A549 (cell line): ENCODE data around the gene TEX53. TPM values are rescaled to one million over a fixed set of nuclear protein-coding genes. Genes with fewer than 3 reads are reported as not detected.

Source experiments
- ATAC-seq, 2 experiments: fragments of 200-7000 bp in 1 of 2; fragments of >200 bp in 1 of 2; cut with Nextera tagmentation in 1 of 2; cut with Tn5 transposase in 1 of 2; 3 replicates each; pipeline versions ENCODE4 v1.8.0 to v1.9.1; 2018 to 2020; ENCODE audit warnings: mild to moderate bottlenecking in 1 of 2, moderate library complexity in 1 of 2
- CTCF ChIA-PET: fragments of 300-600 bp; sonication (Branson Sonifier 250); formaldehyde crosslinking; extraction: SDS; loops from one replicate; lab custom pipeline; 2021; ENCODE audit warnings: antibody characterized with exemption, inconsistent platforms; lab: Yijun Ruan, JAX
- POLR2A ChIA-PET: fragments of 350-600 bp; formaldehyde crosslinking; extraction: SDS; loops from one replicate; lab custom pipeline; 2021; ENCODE audit warnings: antibody characterized with exemption, inconsistent platforms; lab: Yijun Ruan, JAX
- DNase-seq, 2 experiments: peaks; one replicate each; pipeline versions ENCODE4 v3.0.0 to v3.0.0-alpha.2; 2011 to 2016; ENCODE audit warnings: low read depth in 1 of 2, low spot score in 1 of 2
- FAIRE-seq: peaks from 2 replicates; lab custom pipeline; 2011; peaks lifted over from hg19 to GRCh38; lab: Jason Lieb, UNC
- H3K27ac ChIP-seq, 2 experiments: fragments of >200 bp; sonication (Bioruptor Twin); formaldehyde crosslinking; 3 replicates each; pipeline ENCODE4 v1.5.1; 2016 to 2017
- H3K4me1 ChIP-seq: fragments of >200 bp; sonication (Bioruptor Twin); formaldehyde crosslinking; 3 replicates; pipeline ENCODE4 v1.6.1; 2016
- H3K4me2 ChIP-seq: fragments of >200 bp; sonication (Bioruptor Twin); formaldehyde crosslinking; 3 replicates; pipeline ENCODE4 v1.6.1; 2016
- H3K4me3 ChIP-seq: fragments of >200 bp; sonication (Bioruptor Twin); formaldehyde crosslinking; 3 replicates; pipeline ENCODE4 v1.5.1; 2016
- H3K9me3 ChIP-seq: fragments of >200 bp; sonication (Bioruptor Twin); formaldehyde crosslinking; 3 replicates; pipeline ENCODE4 v1.6.1; 2016
- BCL3 ChIP-seq: fragments of >200 bp; sonication (Bioruptor Twin); formaldehyde crosslinking; IDR thresholded peaks from 3 replicates; pipeline ENCODE4 v1.6.1; 2016
- BHLHE40 ChIP-seq: IDR thresholded peaks from 2 replicates; pipeline ENCODE4 v1.6.1; 2012; ENCODE audit warnings: low read depth, low read length, inconsistent platforms
- CBX2 ChIP-seq: fragments of 200-600 bp; sonication (generic); IDR thresholded peaks from 2 replicates; pipeline ENCODE4 v1.6.1; 2016; ENCODE audit warnings: low read depth, mild to moderate bottlenecking, borderline replicate concordance
- CEBPB ChIP-seq, 2 experiments: fragments of >200 bp in 1 of 2; sonication (Bioruptor Twin) in 1 of 2; formaldehyde crosslinking in 1 of 2; IDR thresholded peaks; 2 replicates each; pipeline ENCODE4 v1.6.1; 2012 to 2016
- CHD2 ChIP-seq: fragments of 150-350 bp; IDR thresholded peaks from 2 replicates; pipeline ENCODE4 v1.6.1; 2014; ENCODE audit warnings: low read length; ENCODE audit not compliant: partially characterized antibody
- E2F6 ChIP-seq: IDR thresholded peaks from 2 replicates; pipeline ENCODE4 v1.6.1; 2012; ENCODE audit warnings: low read depth, borderline replicate concordance
- EHF ChIP-seq: fragments of 250-450 bp; sonication (Bioruptor Pico); IDR thresholded peaks from 2 replicates; pipeline ENCODE4 v1.5.0; 2020; ENCODE audit warnings: mild to moderate bottlenecking
- EHMT2 ChIP-seq: fragments of 200-600 bp; sonication (generic); IDR thresholded peaks from 2 replicates; pipeline ENCODE4 v1.6.1; 2016; ENCODE audit warnings: antibody characterized with exemption, low read depth, mild to moderate bottlenecking, moderate library complexity
- EP300 ChIP-seq, 2 experiments: fragments of >200 bp; sonication (Bioruptor Twin); formaldehyde crosslinking; IDR thresholded peaks; 2 replicates in 1 of 2; 3 replicates in 1 of 2; pipeline ENCODE4 v1.6.1; 2016 to 2017
- FOSB ChIP-seq: fragments of 250-450 bp; sonication (Bioruptor Pico); IDR thresholded peaks from 2 replicates; pipeline ENCODE4 v1.5.0; 2020; ENCODE audit warnings: mild to moderate bottlenecking, moderate library complexity
- FOSL2 ChIP-seq, 2 experiments: fragments of 450-650 bp in 1 of 2; fragments of >200 bp in 1 of 2; sonication (Bioruptor Twin) in 1 of 2; formaldehyde crosslinking; IDR thresholded peaks; 2 replicates each; pipeline versions ENCODE4 v1.5.0 to v1.6.1; 2016 to 2020; ENCODE audit warnings: mild to moderate bottlenecking in 1 of 2, moderate library complexity in 1 of 2
- FOXS1 ChIP-seq: fragments of 250-450 bp; sonication (Bioruptor Pico); IDR thresholded peaks from 2 replicates; pipeline ENCODE4 v1.5.0; 2020; ENCODE audit warnings: mild to moderate bottlenecking, moderate library complexity
- GATA3 ChIP-seq: IDR thresholded peaks from 2 replicates; pipeline ENCODE4 v1.6.1; 2012; ENCODE audit warnings: borderline replicate concordance
- HMGXB4 ChIP-seq: fragments of 250-450 bp; sonication (Bioruptor Pico); IDR thresholded peaks from 2 replicates; pipeline ENCODE4 v1.5.0; 2021; ENCODE audit warnings: mild to moderate bottlenecking, moderate library complexity, borderline replicate concordance
- HOXB13 ChIP-seq: fragments of 250-450 bp; sonication (Bioruptor Pico); IDR thresholded peaks from 2 replicates; pipeline ENCODE4 v1.5.0; 2020; ENCODE audit warnings: low read depth, mild to moderate bottlenecking, moderate library complexity
- HOXB5 ChIP-seq: fragments of 250-450 bp; sonication (Bioruptor Pico); IDR thresholded peaks from 2 replicates; pipeline ENCODE4 v1.5.0; 2020; ENCODE audit warnings: mild to moderate bottlenecking, moderate library complexity
- JUN ChIP-seq, 2 experiments: fragments of >200 bp; sonication (Bioruptor Twin); formaldehyde crosslinking; IDR thresholded peaks; 2 replicates in 1 of 2; 3 replicates in 1 of 2; pipeline ENCODE4 v1.6.1; 2016 to 2017
- JUNB ChIP-seq: fragments of >200 bp; sonication (Bioruptor Twin); formaldehyde crosslinking; IDR thresholded peaks from 2 replicates; pipeline ENCODE4 v1.6.1; 2016
- KDM1A ChIP-seq: fragments of 200-600 bp; sonication (generic); IDR thresholded peaks from 2 replicates; pipeline ENCODE4 v1.6.1; 2016; ENCODE audit warnings: low read depth, mild to moderate bottlenecking
- MAX ChIP-seq: IDR thresholded peaks from 2 replicates; pipeline ENCODE4 v1.6.1; 2012
- MAZ ChIP-seq: fragments of 150-350 bp; IDR thresholded peaks from 2 replicates; pipeline ENCODE4 v1.6.1; 2014; ENCODE audit warnings: antibody characterized with exemption, low read depth, low read length, borderline replicate concordance
- NFE2L2 ChIP-seq: fragments of 150-350 bp; conservative IDR thresholded peaks from 2 replicates; pipeline ENCODE4 v1.6.1; 2014; ENCODE audit warnings: low read length
- POLR2A ChIP-seq: IDR thresholded peaks from 2 replicates; pipeline ENCODE4 v1.6.1; 2012; ENCODE audit warnings: mild to moderate bottlenecking, low read length
- RAD21 ChIP-seq, 2 experiments: fragments of >200 bp in 1 of 2; sonication (Bioruptor Twin) in 1 of 2; formaldehyde crosslinking in 1 of 2; IDR thresholded peaks in 1 of 2; conservative IDR thresholded peaks in 1 of 2; 2 replicates in 1 of 2; 3 replicates in 1 of 2; pipeline ENCODE4 v1.6.1; 2012 to 2018; ENCODE audit warnings: inconsistent platforms in 1 of 2
- RCOR1 ChIP-seq: fragments of 150-350 bp; IDR thresholded peaks from 2 replicates; pipeline ENCODE4 v1.6.1; 2014; ENCODE audit warnings: antibody characterized with exemption, low read length, low read depth
- REST ChIP-seq: fragments of 200-600 bp; sonication (generic); IDR thresholded peaks from 2 replicates; pipeline ENCODE4 v1.6.1; 2016; ENCODE audit warnings: antibody characterized with exemption, mild to moderate bottlenecking, moderate library complexity
- TP53 ChIP-seq: fragments of 250-450 bp; sonication (Bioruptor Pico); IDR thresholded peaks from 2 replicates; pipeline ENCODE4 v1.5.0; 2021; ENCODE audit warnings: mild to moderate bottlenecking, moderate library complexity
- ZNF302 ChIP-seq: fragments of 250-450 bp; sonication (Bioruptor Pico); IDR thresholded peaks from 2 replicates; pipeline ENCODE4 v1.9.0; 2021; ENCODE audit warnings: inconsistent platforms, mild to moderate bottlenecking, moderate library complexity
- ZSCAN20 ChIP-seq: fragments of 250-450 bp; sonication (Bioruptor Pico); IDR thresholded peaks from 2 replicates; pipeline ENCODE4 v1.8.0; 2022; ENCODE audit warnings: mild to moderate bottlenecking, moderate library complexity
- WGBS: methylation state at CpG from one replicate; pipeline ENCODE4 v1.1.6; 2017; ENCODE audit errors: missing lambda C conversion rate; 5-methylcytosine and 5-hydroxymethylcytosine counted together
- polyA plus RNA-seq, 4 experiments: library from polyadenylated mRNA; depleted of rRNA in 3 of 4; stranded (reverse); fragments of >200 nt; fragmentation: RNase III in 1 of 4; extraction: RNeasy Plus Mini Kit Qiagen cat#74134 plus additional on column Dnase treatment in 1 of 4; gene quantifications; 2 replicates in 3 of 4; 3 replicates in 1 of 4; pipeline ENCODE4 v1.2.3, GENCODE V29; 2011 to 2017

TEX53 gene
- polyA plus RNA-seq, 2 of the 4 experiments (the other 2 are of a cell fraction) = not detected

GRCh38 chr9:114641967-114642366 is 15.6 kb downstream of the TEX53 start:
- no peaks in the 10 kb centered on the region for H3K4me1 ChIP-seq
- no peak for TF ChIP-seq CEBPB (IDR thresholded peaks at IDR 0.05)
- no peak for TF ChIP-seq BCL3
- TF ChIP-seq KDM1A = no peak
- no peak for TF ChIP-seq FOSB (CRISPR knock-in tag)
- TF ChIP-seq EHMT2 = no peak
- no peak for TF ChIP-seq JUNB
- TF ChIP-seq MAZ = no peak
- no peak for TF ChIP-seq TP53
- TF ChIP-seq EHF = no peak
- no peak for TF ChIP-seq POLR2A
- no peak for TF ChIP-seq CBX2
- no peak overlapping the region for H3K4me2 ChIP-seq
- POLR2A ChIA-PET = interaction anchor here (0.6 kb wide), 1 partner anchor 112 kb away, joined by 3 read pairs; no protein-coding TSS in a partner anchor
- H3K27ac ChIP-seq = no peak overlapping the region
- 94% methylated on average over 1 of the region's 1 CpG for WGBS
- no peaks in the 10 kb centered on the region for H3K9me3 ChIP-seq
- no peak overlapping the region for H3K4me3 ChIP-seq
- FAIRE-seq (no peak), ATAC-seq (no peak), DNase-seq (no peak)
- CTCF ChIA-PET = interaction anchor here (0.7 to 3.7 kb wide), 6 partner anchors 10 to 236 kb away, joined by 3 to 22 read pairs (median 3); no protein-coding TSS in a partner anchor

- 96% methylated on average over 7 of the region's 8 CpGs for WGBS
- Histone ChIP-seq H3K4me3 (no peak overlapping the region), H3K4me2 (no peak overlapping the region), H3K9me3 (no peaks in the 10 kb centered on the region), H3K27ac (no peak overlapping the region), H3K4me1 (no peaks in the 10 kb centered on the region)
- FAIRE-seq (no peak), ATAC-seq (no peak), DNase-seq (no peak)
- no peak for TF ChIP-seq REST
- no peak for TF ChIP-seq KDM1A
- TF ChIP-seq HOXB5 = no peak
- no peak for TF ChIP-seq NFE2L2
- no peak for TF ChIP-seq EP300 (IDR thresholded peaks at IDR 0.05)
- no peak for TF ChIP-seq CEBPB (IDR thresholded peaks at IDR 0.05)
- TF ChIP-seq E2F6 = no peak
- TF ChIP-seq MAX = no peak
- TF ChIP-seq JUNB = no peak
- no peak for TF ChIP-seq HOXB13
- TF ChIP-seq RCOR1 = no peak
- no peak for TF ChIP-seq CHD2
- ChIA-PET POLR2A (no interaction called here), CTCF (interaction anchor here (0.9 to 2.0 kb wide), 6 partner anchors 14 to 233 kb away, joined by 3 to 13 read pairs (median 4); no protein-coding TSS in a partner anchor)
Measured at GRCh38 chr9:114638404-114638803, 19.2 kb downstream of the TEX53 start.

- CTCF ChIA-PET = interaction anchor here (0.8 kb wide), 1 partner anchor 19 kb away, joined by 4 read pairs; no protein-coding TSS in a partner anchor
- Histone ChIP-seq H3K4me2 (no peak overlapping the region), H3K27ac (no peak overlapping the region), H3K4me1 (no peaks in the 10 kb centered on the region), H3K4me3 (no peak overlapping the region), H3K9me3 (no peaks in the 10 kb centered on the region)
- FAIRE-seq = no peak
- 94% methylated on average over 6 of the region's 6 CpGs for WGBS
- ATAC-seq = no peak
- TF ChIP-seq GATA3 (no peak), FOSL2 (IDR thresholded peaks at IDR 0.05) (no peak), FOSL2 (CRISPR knock-in tag; IDR thresholded peaks at IDR 0.05) (no peak), JUN (IDR thresholded peaks at IDR 0.05) (no peak), BHLHE40 (no peak), HOXB13 (no peak), NFE2L2 (no peak), ZNF302 (no peak), ZSCAN20 (no peak), HOXB5 (no peak), HMGXB4 (CRISPR knock-in tag) (no peak), FOXS1 (CRISPR knock-in tag) (no peak), RAD21 (conservative IDR thresholded peaks at IDR 0.05 in 1 of 2, IDR thresholded peaks at IDR 0.05 in 1 of 2) (no peak)
- POLR2A ChIA-PET = no interaction called here
- DNase-seq = no peak
Measured at GRCh38 chr9:114634387-114634786, 23.2 kb downstream of the TEX53 start.
